SK-N-SH (cell line): ENCODE results near the gene GDPGP1. TPM values are rescaled to one million over a fixed set of nuclear protein-coding genes. Genes with fewer than 3 reads are reported as not detected.

Source experiments
- CTCF ChIA-PET: fragments of 300-600, 350-600 bp; formaldehyde crosslinking; extraction: SDS; loops from one replicate; lab custom pipeline; 2021; lab: Yijun Ruan, JAX
- POLR2A ChIA-PET: fragments of 350-600 bp; sonication (Branson Sonifier 250); formaldehyde crosslinking; extraction: SDS; loops from one replicate; lab custom pipeline; 2020; ENCODE audit warnings: antibody characterized with exemption, inconsistent platforms; lab: Yijun Ruan, JAX
- DNase-seq: peaks from one replicate; pipeline ENCODE4 v3.0.0; 2012
- H2AFZ ChIP-seq: fragments of 200-600 bp; sonication (generic); 2 replicates; pipeline ENCODE4 v1.8.1; 2016; ENCODE audit warnings: antibody characterized with exemption, mild to moderate bottlenecking, low read depth
- H3F3A ChIP-seq: fragments of 200-600 bp; sonication (generic); replicated peaks from 2 replicates; pipeline ENCODE3; 2016; ENCODE audit warnings: antibody characterized with exemption, mild to moderate bottlenecking; ENCODE audit not compliant: insufficient read depth
- H3K27ac ChIP-seq, 2 experiments: fragments of 200-500 bp in 1 of 2; fragments of 200-600 bp in 1 of 2; sonication (Bioruptor generic) in 1 of 2; sonication (generic), shearing (Covaris generic) in 1 of 2; 2 replicates each; pipeline versions ENCODE4 v1.5.1 to v1.6.1; 2014 to 2016; ENCODE audit warnings: low read depth in 2 of 2, inconsistent platforms in 1 of 2, low read length in 1 of 2, mild to moderate bottlenecking in 1 of 2, mixed read lengths in 1 of 2
- H3K27me3 ChIP-seq: fragments of 200-600 bp; sonication (generic), shearing (Covaris generic); 2 replicates; pipeline ENCODE4 v1.6.1; 2016; ENCODE audit warnings: mixed run types; ENCODE audit not compliant: insufficient read depth
- H3K36me3 ChIP-seq, 2 experiments: fragments of 200-500 bp in 1 of 2; fragments of 200-600 bp in 1 of 2; sonication (Bioruptor generic) in 1 of 2; sonication (generic) in 1 of 2; replicated peaks in 1 of 2; 2 replicates each; pipeline versions ENCODE3 to v1.5.1; 2014 to 2016; ENCODE audit warnings: low read length in 1 of 2, mild to moderate bottlenecking in 1 of 2; ENCODE audit not compliant: insufficient read depth in 2 of 2, control insufficient read depth in 1 of 2
- H3K4me1 ChIP-seq, 2 experiments: fragments of 200-500 bp in 1 of 2; fragments of 200-600 bp in 1 of 2; sonication (Bioruptor generic) in 1 of 2; sonication (generic), shearing (Covaris generic) in 1 of 2; 2 replicates each; pipeline versions ENCODE4 v1.5.1 to v1.6.1; 2014 to 2016; ENCODE audit warnings: low read depth in 1 of 2, low read length in 1 of 2, mixed run types in 1 of 2; ENCODE audit not compliant: insufficient read depth in 2 of 2, control insufficient read depth in 1 of 2
- H3K4me2 ChIP-seq: fragments of 200-600 bp; sonication (generic), shearing (Covaris generic); 2 replicates; pipeline ENCODE4 v1.6.1; 2017; ENCODE audit warnings: mixed run types
- H3K4me3 ChIP-seq, 2 experiments: fragments of 200-500 bp in 1 of 2; fragments of 200-600 bp in 1 of 2; sonication (Bioruptor generic) in 1 of 2; sonication (generic), shearing (Covaris generic) in 1 of 2; 2 replicates each; pipeline versions ENCODE4 v1.5.1 to v1.8.1; 2014 to 2016; ENCODE audit warnings: low read depth in 2 of 2, inconsistent platforms in 1 of 2, low read length in 1 of 2, mild to moderate bottlenecking in 1 of 2, mixed read lengths in 1 of 2, moderate library complexity in 1 of 2
- H3K79me2 ChIP-seq: fragments of 200-600 bp; sonication (generic); 2 replicates; pipeline ENCODE4 v1.8.1; 2017; ENCODE audit warnings: mild to moderate bottlenecking; ENCODE audit not compliant: insufficient read depth
- H3K9ac ChIP-seq: fragments of 200-600 bp; sonication (generic); 2 replicates; pipeline ENCODE4 v1.6.1; 2017; ENCODE audit warnings: mixed run types
- H3K9me2 ChIP-seq: fragments of 200-600 bp; sonication (generic); 2 replicates; pipeline ENCODE4 v1.6.1; 2017; ENCODE audit warnings: mixed run types
- H3K9me3 ChIP-seq: fragments of 200-600 bp; sonication (generic); 2 replicates; pipeline ENCODE4 v1.6.1; 2017; ENCODE audit warnings: mixed run types, mild to moderate bottlenecking, moderate library complexity
- H4K20me1 ChIP-seq: fragments of 200-600 bp; sonication (generic); 2 replicates; pipeline ENCODE4 v1.6.1; 2017; ENCODE audit warnings: mild to moderate bottlenecking, mixed run types; ENCODE audit not compliant: insufficient read depth
- EP300 ChIP-seq, 2 experiments: IDR thresholded peaks; 2 replicates each; pipeline versions ENCODE4 v1.4.0 to v1.6.1; 2012; ENCODE audit warnings: borderline replicate concordance in 1 of 2, low read depth in 1 of 2, low read length in 1 of 2
- FOXJ3 ChIP-seq: sonication (generic); formaldehyde crosslinking; IDR thresholded peaks from 2 replicates; pipeline ENCODE4 v1.5.1; 2020; ENCODE audit warnings: mild to moderate bottlenecking, missing genetic modification reagents
- GABPA ChIP-seq: IDR thresholded peaks from 2 replicates; pipeline ENCODE4 v1.4.0; 2012; ENCODE audit warnings: low read depth, mild to moderate bottlenecking
- IRF3 ChIP-seq: fragments of 150-350 bp; IDR thresholded peaks from 2 replicates; pipeline ENCODE4 v1.6.1; 2016; ENCODE audit warnings: mild to moderate bottlenecking, low read depth, low read length
- MEF2A ChIP-seq: IDR thresholded peaks from 2 replicates; pipeline ENCODE4 v1.4.0; 2012; ENCODE audit warnings: low read depth, borderline replicate concordance
- RAD21 ChIP-seq: IDR thresholded peaks from 2 replicates; pipeline ENCODE4 v1.6.1; 2012; ENCODE audit warnings: mild to moderate bottlenecking, low read length
- REST ChIP-seq: IDR thresholded peaks from 2 replicates; pipeline ENCODE4 v1.6.1; 2012; ENCODE audit warnings: mild to moderate bottlenecking, low read depth, low read length, moderate library complexity
- RFX5 ChIP-seq: IDR thresholded peaks from 2 replicates; pipeline ENCODE4 v1.6.1; 2012; ENCODE audit warnings: mild to moderate bottlenecking, improper control_type of control experiment, low read length
- RXRA ChIP-seq: IDR thresholded peaks from 2 replicates; pipeline ENCODE4 v1.4.0; 2012; ENCODE audit warnings: low read depth, mild to moderate bottlenecking, borderline replicate concordance
- TCF12 ChIP-seq: IDR thresholded peaks from 2 replicates; pipeline ENCODE4 v1.4.0; 2012
- TEAD4 ChIP-seq: IDR thresholded peaks from 2 replicates; pipeline ENCODE4 v1.4.0; 2012; ENCODE audit warnings: mild to moderate bottlenecking, borderline replicate concordance; ENCODE audit not compliant: insufficient read depth
- USF2 ChIP-seq: fragments of 150-350 bp; IDR thresholded peaks from 2 replicates; pipeline ENCODE4 v1.6.1; 2017; ENCODE audit warnings: antibody characterized with exemption, low read length, low read depth, borderline replicate concordance
- WGBS: methylation state at CpG from one replicate; pipeline ENCODE4 v1.1.6; 2017; ENCODE audit warnings: low lambda C conversion rate; 5-methylcytosine and 5-hydroxymethylcytosine counted together
- polyA plus RNA-seq, 3 experiments: library from polyadenylated mRNA; depleted of rRNA; stranded (reverse); fragments of >200 nt; gene quantifications; 2 replicates each; pipeline ENCODE4 v1.2.3, GENCODE V29; 2012

The GDPGP1 gene
- polyA plus RNA-seq, 1 of the 3 experiments (the other 2 are of a cell fraction), result 2.4 TPM

GRCh38 chr15:90222547-90222946 is 11.5 kb upstream of the GDPGP1 start (continued):
- no peak for TF ChIP-seq TCF12
- TF ChIP-seq GABPA, result no peak
- TF ChIP-seq RAD21, result no peak
- TF ChIP-seq EP300 (IDR thresholded peaks at IDR 0.05; ENCODE audit: borderline replicate concordance in 1 of 2, low read depth in 1 of 2, low read length in 1 of 2), result no peak
- TF ChIP-seq MEF2A, result no peak
- TF ChIP-seq RFX5, result no peak
- no peak for TF ChIP-seq FOXJ3
- TF ChIP-seq TEAD4, result no peak
- TF ChIP-seq, all 33 proteins: peak for 0

- H3K36me3 ChIP-seq, result peaks cover 4 to 41% of the 10 kb centered on the region in 2 experiments
- no peaks in the 10 kb centered on the region for H3K27me3 ChIP-seq
- CTCF ChIA-PET, result interaction anchor here (1.3 kb wide), 1 partner anchor 9 kb away, joined by 3 read pairs; no protein-coding TSS in a partner anchor
- no peak overlapping the region for H3K4me2 ChIP-seq
- H3K9me3 ChIP-seq, result no peaks in the 10 kb centered on the region
- no peak overlapping the region for H3K27ac ChIP-seq
- WGBS, result 96% methylated on average over 18 of the region's 22 CpGs
- no peaks in the 10 kb centered on the region for H4K20me1 ChIP-seq
- no peaks in the 10 kb centered on the region for H3K9me2 ChIP-seq
- no peak overlapping the region for H3K4me3 ChIP-seq
- no peaks in the 10 kb centered on the region for H3K79me2 ChIP-seq
- no peak overlapping the region for H2AFZ ChIP-seq
- H3K9ac ChIP-seq, result no peak overlapping the region
- peaks cover 0 to 11% of the 10 kb centered on the region in 2 experiments; a peak in 1 of 4 replicates for H3K4me1 ChIP-seq
- no peak for DNase-seq
- POLR2A ChIA-PET, result no interaction called here
- no peak for TF ChIP-seq RXRA
- TF ChIP-seq REST, result no peak
- TF ChIP-seq RAD21, result no peak
- no peak for TF ChIP-seq IRF3
- no peak for TF ChIP-seq USF2
- TF ChIP-seq, all 33 proteins: peak for 0
- H3F3A ChIP-seq, result no peaks in the 10 kb centered on the region
These were observed 10.4 kb upstream of the GDPGP1 start for GRCh38 chr15:90223441-90224165.
